Measurements from ENCODE around the gene SCAMP2. TPM values are rescaled to one million over a fixed set of nuclear protein-coding genes. Genes with fewer than 3 reads are reported as not detected.

Gene SCAMP2
- total RNA-seq, 2 donors from 2014 or later, result 47.5 to 50.9 TPM

DNA sequence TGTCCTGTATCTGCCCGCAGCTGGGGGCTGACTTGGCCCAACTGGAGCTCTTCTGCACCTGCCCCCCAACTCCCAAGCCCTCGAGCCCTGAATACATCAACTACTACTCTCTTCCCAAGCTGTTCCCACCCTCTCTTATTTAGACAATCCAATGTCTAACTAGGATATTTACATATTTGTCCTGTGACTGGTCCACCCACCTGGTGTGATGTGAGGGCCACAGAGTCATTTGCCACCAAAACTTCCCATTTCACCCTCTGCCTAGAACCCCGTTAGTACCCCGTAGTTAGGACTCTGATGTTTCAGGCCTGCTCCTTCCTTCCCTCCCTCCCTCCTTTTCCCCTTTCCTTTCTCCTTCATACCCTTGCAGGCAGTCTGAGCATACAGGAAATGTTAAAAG is 40.3 kb downstream of the SCAMP2 start:
- no peaks in the 10 kb centered on the region for H3K4me1 ChIP-seq (ENCODE audit: control insufficient read depth, insufficient read depth, low read length)
- H3K9me3 ChIP-seq (ENCODE audit: control insufficient read depth, low read length), result no peaks in the 10 kb centered on the region
- no peak overlapping the region for H3K9ac ChIP-seq (ENCODE audit: extremely low read depth, low read length, poor library complexity, severe bottlenecking)
- no peak for DNase-seq
- no peak overlapping the region for H3K27ac ChIP-seq (ENCODE audit: low read depth, low read length)
- H3K4me3 ChIP-seq (ENCODE audit: low read length), result no peak overlapping the region
- TF ChIP-seq, protein P1, sequence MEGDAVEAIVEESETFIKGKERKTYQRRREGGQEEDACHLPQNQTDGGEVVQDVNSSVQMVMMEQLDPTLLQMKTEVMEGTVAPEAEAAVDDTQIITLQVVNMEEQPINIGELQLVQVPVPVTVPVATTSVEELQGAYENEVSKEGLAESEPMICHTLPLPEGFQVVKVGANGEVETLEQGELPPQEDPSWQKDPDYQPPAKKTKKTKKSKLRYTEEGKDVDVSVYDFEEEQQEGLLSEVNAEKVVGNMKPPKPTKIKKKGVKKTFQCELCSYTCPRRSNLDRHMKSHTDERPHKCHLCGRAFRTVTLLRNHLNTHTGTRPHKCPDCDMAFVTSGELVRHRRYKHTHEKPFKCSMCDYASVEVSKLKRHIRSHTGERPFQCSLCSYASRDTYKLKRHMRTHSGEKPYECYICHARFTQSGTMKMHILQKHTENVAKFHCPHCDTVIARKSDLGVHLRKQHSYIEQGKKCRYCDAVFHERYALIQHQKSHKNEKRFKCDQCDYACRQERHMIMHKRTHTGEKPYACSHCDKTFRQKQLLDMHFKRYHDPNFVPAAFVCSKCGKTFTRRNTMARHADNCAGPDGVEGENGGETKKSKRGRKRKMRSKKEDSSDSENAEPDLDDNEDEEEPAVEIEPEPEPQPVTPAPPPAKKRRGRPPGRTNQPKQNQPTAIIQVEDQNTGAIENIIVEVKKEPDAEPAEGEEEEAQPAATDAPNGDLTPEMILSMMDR (conservative IDR thresholded peaks at IDR 0.05), result no peak
- H3K36me3 Mint-ChIP-seq (ENCODE audit: low read depth), result peaks cover 4% of the 10 kb centered on the region
- H3K9me3 Mint-ChIP-seq, result no peaks in the 10 kb centered on the region
- H3K4me3 Mint-ChIP-seq, result no peak overlapping the region
- WGBS, 2 experiments (ENCODE audit: insufficient coverage in 1 of 2, insufficient read length in 1 of 2), result 88 to 96% methylated on average over 3 to 4 of the region's 4 CpGs
- peaks cover 2% of the 10 kb centered on the region for H3K4me1 Mint-ChIP-seq
- peaks cover 11% of the 10 kb centered on the region for H3K27me3 Mint-ChIP-seq (ENCODE audit: insufficient read depth)
- peaks cover 13% of the 10 kb centered on the region for H3K27me3 ChIP-seq (ENCODE audit: control insufficient read depth, insufficient read depth, low read length, poor library complexity, severe bottlenecking)
- H3K36me3 ChIP-seq (ENCODE audit: control insufficient read depth, insufficient read depth, low read length), result no peaks in the 10 kb centered on the region
- no peak overlapping the region for H3K27ac Mint-ChIP-seq

DNA sequence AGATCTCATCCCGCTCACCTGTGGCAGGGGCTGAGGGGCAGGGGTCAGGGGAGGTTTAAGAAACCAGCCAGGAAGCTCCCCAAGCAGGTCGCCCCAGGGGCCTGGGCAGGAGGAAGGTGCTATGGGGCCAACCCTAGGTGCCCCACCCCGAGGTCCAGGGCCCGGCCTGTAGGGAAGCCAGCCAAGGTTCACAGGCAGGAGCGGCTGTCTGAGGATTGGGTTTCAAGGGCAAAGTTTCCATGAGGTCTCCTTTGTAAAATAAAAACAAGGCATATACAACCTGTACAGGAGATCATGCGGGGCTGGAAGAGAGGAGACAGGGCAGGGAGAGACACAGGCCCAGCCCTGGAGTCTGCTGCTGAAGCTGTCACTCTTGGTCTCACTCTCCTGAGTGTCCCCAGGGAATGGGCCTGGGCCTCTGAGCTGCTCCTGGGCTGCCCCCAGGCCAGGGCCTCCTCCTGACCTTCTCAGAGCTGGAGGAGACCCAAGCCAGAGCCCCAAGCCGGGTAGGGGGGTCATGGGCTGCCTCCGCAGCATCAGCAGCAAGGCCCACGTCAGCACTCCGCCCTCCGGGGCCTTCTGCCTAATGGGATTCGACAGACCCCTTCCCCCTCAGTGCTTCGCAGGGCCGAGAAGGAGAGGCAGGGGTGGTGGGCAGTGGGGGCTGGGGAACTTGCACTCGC is 41.2 kb downstream of the SCAMP2 start:
- no peak for DNase-seq
- no peaks in the 10 kb centered on the region for H3K36me3 ChIP-seq (ENCODE audit: control insufficient read depth, insufficient read depth, low read length)
- no peak overlapping the region for H3K27ac ChIP-seq (ENCODE audit: low read depth, low read length)
- H3K9me3 ChIP-seq (ENCODE audit: control insufficient read depth, low read length), result no peaks in the 10 kb centered on the region
- Mint-ChIP-seq H3K9me3 (no peaks in the 10 kb centered on the region), H3K4me3 (no peak overlapping the region), H3K36me3 (ENCODE audit: low read depth) (no peaks in the 10 kb centered on the region), H3K27me3 (ENCODE audit: insufficient read depth) (peaks cover 20% of the 10 kb centered on the region), H3K27ac (no peak overlapping the region), H3K4me1 (peaks cover 2% of the 10 kb centered on the region)
- no peak overlapping the region for H3K4me3 ChIP-seq (ENCODE audit: low read length)
- TF ChIP-seq, protein P1 (conservative IDR thresholded peaks at IDR 0.05), result no peak
- no peak overlapping the region for H3K9ac ChIP-seq (ENCODE audit: extremely low read depth, low read length, poor library complexity, severe bottlenecking)
- no peaks in the 10 kb centered on the region for H3K4me1 ChIP-seq (ENCODE audit: control insufficient read depth, insufficient read depth, low read length)
- WGBS, 2 experiments (ENCODE audit: insufficient coverage in 1 of 2, insufficient read length in 1 of 2), result 83 to 86% methylated on average over 1 to 15 of the region's 15 CpGs
- H3K27me3 ChIP-seq (ENCODE audit: control insufficient read depth, insufficient read depth, low read length, poor library complexity, severe bottlenecking), result peaks cover 22% of the 10 kb centered on the region

- Mint-ChIP-seq H3K27me3 (ENCODE audit: insufficient read depth) (peaks cover 28% of the 10 kb centered on the region), H3K4me1 (peaks cover 2% of the 10 kb centered on the region), H3K9me3 (no peaks in the 10 kb centered on the region), H3K27ac (no peak overlapping the region), H3K4me3 (no peak overlapping the region), H3K36me3 (ENCODE audit: low read depth) (no peaks in the 10 kb centered on the region)
- H3K27me3 ChIP-seq (ENCODE audit: control insufficient read depth, insufficient read depth, low read length, poor library complexity, severe bottlenecking), result peaks cover 32% of the 10 kb centered on the region
- no peaks in the 10 kb centered on the region for H3K4me1 ChIP-seq (ENCODE audit: control insufficient read depth, insufficient read depth, low read length)
- H3K4me3 ChIP-seq (ENCODE audit: low read length), result no peak overlapping the region
- DNase-seq, result no peak
- no peaks in the 10 kb centered on the region for H3K36me3 ChIP-seq (ENCODE audit: control insufficient read depth, insufficient read depth, low read length)
- no peak overlapping the region for H3K9ac ChIP-seq (ENCODE audit: extremely low read depth, low read length, poor library complexity, severe bottlenecking)
- WGBS, 2 experiments (ENCODE audit: insufficient coverage in 1 of 2, insufficient read length in 1 of 2), result 86 to 91% methylated on average over 5 of the region's 5 CpGs
- H3K27ac ChIP-seq (ENCODE audit: low read depth, low read length), result no peak overlapping the region
- no peaks in the 10 kb centered on the region for H3K9me3 ChIP-seq (ENCODE audit: control insufficient read depth, low read length)
- TF ChIP-seq, protein P1 (conservative IDR thresholded peaks at IDR 0.05), result no peak
Measured at GRCh38 chr15:74830868-74831267, 42.3 kb downstream of the SCAMP2 start.
